SW 1271 (cell line): ENCODE results near the gene SHISA9.
"Not testable (repeated sequence)": the region's sequence is repeated elsewhere in the genome, so short reads cannot be mapped to it uniquely, and the experiment has no call there.

Source experiments
- DNase-seq, 2 experiments: peaks; one replicate each; lab custom pipeline; 2025; lab: John Stamatoyannopoulos, UW

SHISA9 gene

GRCh38 chr16:12901597-12902461 lies at the start of gene SHISA9:
TSS of gene SHISA9 (plus strand) at chr16:12901598.
- DNase-seq: peak in 1 of 2 experiments; percentile 49

DNA sequence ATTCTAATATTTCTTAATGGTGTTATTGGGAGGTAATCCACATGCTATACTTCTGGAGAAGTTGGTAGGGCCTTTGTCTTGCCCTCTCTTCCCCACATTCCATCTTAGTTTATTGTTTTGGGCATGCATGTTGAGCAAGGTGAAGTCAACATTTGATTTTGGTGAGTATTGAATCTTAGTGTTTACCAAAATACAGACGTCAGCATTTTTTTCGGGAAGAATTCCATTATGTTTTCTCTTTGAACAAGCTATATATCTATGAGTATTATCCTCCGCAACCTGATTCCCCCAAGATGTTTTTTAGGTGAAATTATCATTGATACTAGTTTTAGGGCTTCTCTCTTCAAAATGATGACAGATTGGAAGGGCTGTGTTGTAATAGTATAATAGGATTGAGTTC lies 47.4 kb upstream of the SHISA9 start:
- no peak for DNase-seq

DNA sequence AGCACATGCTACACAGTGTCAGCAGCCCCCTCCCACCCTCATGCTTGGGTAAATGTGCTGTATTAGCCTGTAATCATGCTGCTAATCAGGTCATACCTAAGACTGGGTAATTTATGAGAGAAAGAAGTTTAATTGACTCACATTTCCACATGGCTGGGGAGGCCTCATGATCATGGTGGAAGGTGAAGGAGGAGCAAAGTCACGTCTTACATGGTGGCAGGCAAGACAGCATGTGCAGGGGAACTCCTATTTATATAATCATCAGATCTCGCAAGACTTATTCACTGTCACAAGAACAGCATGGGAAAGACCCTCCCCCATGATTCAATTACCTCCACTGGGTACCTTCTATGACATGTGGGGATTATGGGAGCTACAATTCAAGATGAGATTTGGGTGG lies 44.0 kb upstream of the SHISA9 start:
- not testable (repeated sequence) for DNase-seq

GRCh38 chr16:12862327-12862726 lies 39.1 kb upstream of the SHISA9 start:
- DNase-seq: no peak

DNA sequence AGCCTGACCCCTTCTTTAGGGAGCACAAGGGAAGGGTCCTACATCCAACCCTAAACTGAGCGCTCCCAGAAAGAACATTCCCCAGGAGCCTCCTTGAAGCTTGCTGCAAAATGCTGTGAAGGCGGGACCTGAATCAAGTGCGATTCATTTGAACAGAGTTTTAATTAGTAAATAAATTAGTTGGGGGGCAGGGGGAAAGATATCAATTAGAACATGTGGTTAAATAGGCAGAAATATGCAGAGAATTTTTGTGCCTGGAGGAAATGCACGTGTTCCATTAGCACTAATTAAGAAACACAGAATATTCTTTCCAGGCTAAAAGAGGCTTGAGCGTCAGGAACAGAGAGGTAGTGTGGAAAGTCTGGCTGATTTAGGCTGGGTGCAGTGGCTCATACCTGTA lies 38.5 kb upstream of the SHISA9 start:
- DNase-seq: no peak

GRCh38 chr16:12866981-12867551 lies 34.3 kb upstream of the SHISA9 start:
- DNase-seq: no peak

- DNase-seq: no peak
Measured at GRCh38 chr16:12868169-12868568, 33.2 kb upstream of the SHISA9 start.

GRCh38 chr16:12868788-12869187 lies 32.6 kb upstream of the SHISA9 start:
- DNase-seq: no peak

GRCh38 chr16:12869698-12870427 lies 31.5 kb upstream of the SHISA9 start:
- no peak for DNase-seq

GRCh38 chr16:12871784-12872183 lies 29.6 kb upstream of the SHISA9 start:
- DNase-seq: no peak

DNA sequence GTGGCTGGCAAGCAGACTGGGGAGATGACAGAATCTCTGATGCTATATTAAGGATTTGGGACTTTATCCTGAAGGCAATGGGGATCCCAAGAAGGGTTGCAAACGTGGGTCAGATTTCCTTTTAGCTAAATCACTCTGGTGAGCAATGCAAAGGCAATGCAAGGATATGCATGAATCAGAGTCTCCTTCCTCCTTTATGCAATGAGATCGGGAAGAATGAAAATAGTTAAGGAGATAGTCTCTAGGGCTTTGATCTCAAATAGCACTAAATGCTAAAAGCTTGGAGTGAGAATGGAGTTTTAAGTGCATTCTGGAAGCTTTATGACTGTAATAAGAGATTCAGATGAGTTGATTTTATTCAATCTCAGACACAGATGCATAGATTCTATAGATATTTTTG lies 27.2 kb upstream of the SHISA9 start:
- DNase-seq: peak in 1 of 2 experiments; percentile 39

GRCh38 chr16:12876778-12877177 lies 24.6 kb upstream of the SHISA9 start:
- no peak for DNase-seq

- DNase-seq: no peak
Measured at GRCh38 chr16:12878973-12879372, 22.4 kb upstream of the SHISA9 start.

- DNase-seq: no peak
Measured at GRCh38 chr16:12879812-12880211, 21.6 kb upstream of the SHISA9 start.

DNA sequence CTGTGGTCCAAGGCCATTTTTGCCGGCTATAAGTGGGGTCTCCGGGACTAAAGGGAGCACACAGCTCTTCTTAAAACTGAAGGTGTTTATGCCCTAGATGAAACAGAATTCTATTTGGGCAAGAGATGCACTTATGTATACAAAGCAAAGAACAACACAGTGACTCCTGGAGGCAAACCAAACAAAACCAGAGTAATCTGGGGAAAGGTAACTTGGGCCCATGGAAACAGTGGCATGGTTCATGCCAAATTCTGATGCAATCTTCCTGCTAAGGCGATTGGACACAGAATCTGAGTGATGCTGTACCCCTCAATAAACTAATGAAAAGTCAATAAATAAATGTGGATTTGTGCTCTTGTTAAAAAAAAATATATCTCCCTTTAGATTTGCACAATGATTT lies 20.2 kb upstream of the SHISA9 start:
- no peak for DNase-seq

DNA sequence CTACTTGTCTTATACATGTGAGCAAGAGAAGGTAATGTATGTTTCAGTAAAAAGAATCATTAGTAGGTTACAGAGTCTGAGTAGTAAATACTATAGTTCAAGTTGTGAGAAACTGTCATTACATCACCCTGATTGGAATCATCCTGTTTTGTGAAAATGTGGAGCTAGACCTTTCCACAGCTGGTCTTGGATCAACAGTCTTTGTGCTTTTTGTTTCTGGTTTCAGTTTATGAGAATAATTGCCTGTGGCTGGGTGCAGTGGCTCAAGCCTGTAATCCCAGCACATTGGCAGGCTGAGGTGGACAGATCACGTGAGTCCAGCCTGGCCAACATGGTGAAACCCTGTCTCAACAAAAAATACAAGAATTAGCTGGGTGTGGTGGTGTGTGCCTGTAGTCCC lies 19.7 kb upstream of the SHISA9 start:
- DNase-seq: no peak

- DNase-seq: no peak
Measured at GRCh38 chr16:12885742-12886141, 15.7 kb upstream of the SHISA9 start.

- no peak for DNase-seq
Measured at GRCh38 chr16:12891836-12892235, 9.6 kb upstream of the SHISA9 start.

GRCh38 chr16:12893050-12893750 lies 8.2 kb upstream of the SHISA9 start:
- no peak for DNase-seq

- peak in 1 of 2 experiments; percentile 24 for DNase-seq
Measured at GRCh38 chr16:12896562-12896961, 4.8 kb upstream of the SHISA9 start.

- DNase-seq: peak in 1 of 2 experiments; percentile 3
Measured at GRCh38 chr16:12898551-12898950, 2.8 kb upstream of the SHISA9 start.

GRCh38 chr16:12899529-12900143 lies 1.8 kb upstream of the SHISA9 start:
- DNase-seq: no peak
